Loucy (cell line): ENCODE results near the gene PRG2.
"Not testable (repeated sequence)": the region's sequence is repeated elsewhere in the genome, so short reads cannot be mapped to it uniquely, and the experiment has no call there.

ENCODE experiments used
- H2AFZ ChIP-seq: fragments of 200-600 bp; sonication (generic); 2 replicates; pipeline ENCODE4 v1.6.0; 2016; ENCODE audit warnings: antibody characterized with exemption, mild to moderate bottlenecking, low read length, moderate library complexity
- H3F3A ChIP-seq: fragments of 200-600 bp; 2 replicates; pipeline ENCODE4 v1.6.0; 2016; ENCODE audit warnings: antibody characterized with exemption, low read depth, mild to moderate bottlenecking
- H3K27me3 ChIP-seq: fragments of 200-600 bp; sonication (generic); 2 replicates; pipeline ENCODE4 v1.6.1; 2014; ENCODE audit warnings: low read length, mild to moderate bottlenecking; ENCODE audit not compliant: insufficient read depth, poor library complexity, severe bottlenecking
- H3K36me3 ChIP-seq: fragments of 200-600 bp; sonication (generic); 2 replicates; pipeline ENCODE4 v1.6.1; 2016; ENCODE audit warnings: low read length; ENCODE audit not compliant: insufficient read depth
- H3K4me1 ChIP-seq: fragments of 200-600 bp; sonication (generic); 2 replicates; pipeline ENCODE4 v1.5.1; 2014; ENCODE audit warnings: low read length, mild to moderate bottlenecking; ENCODE audit not compliant: insufficient read depth, poor library complexity, severe bottlenecking
- H3K4me2 ChIP-seq: fragments of 200-600 bp; sonication (generic); 2 replicates; pipeline ENCODE4 v1.6.0; 2014; ENCODE audit warnings: antibody characterized with exemption, low read length, low read depth, mild to moderate bottlenecking; ENCODE audit not compliant: poor library complexity, severe bottlenecking
- H3K4me3 ChIP-seq: fragments of 200-600 bp; sonication (generic); 2 replicates; pipeline ENCODE4 v1.5.1; 2014; ENCODE audit warnings: low read length, mild to moderate bottlenecking, mixed read lengths; ENCODE audit not compliant: poor library complexity, severe bottlenecking
- H3K79me2 ChIP-seq: fragments of 200-600 bp; sonication (generic); 2 replicates; pipeline ENCODE4 v1.6.1; 2014; ENCODE audit warnings: low read length; ENCODE audit not compliant: insufficient read depth
- H3K9ac ChIP-seq: fragments of 200-600 bp; sonication (generic); 2 replicates; pipeline ENCODE4 v1.6.0; 2014; ENCODE audit warnings: mild to moderate bottlenecking, low read depth, low read length, moderate library complexity; ENCODE audit not compliant: poor library complexity, severe bottlenecking
- H3K9me2 ChIP-seq: fragments of 200-600 bp; sonication (generic); replicated peaks from 2 replicates; pipeline ENCODE4 v1.6.1; 2016; ENCODE audit warnings: low read depth, low read length, mixed read lengths
- H3K9me3 ChIP-seq: fragments of 200-600 bp; sonication (generic); 2 replicates; pipeline ENCODE4 v1.6.1; 2014; ENCODE audit warnings: mild to moderate bottlenecking, antibody characterized with exemption, low read length, low read depth; ENCODE audit not compliant: insufficient read depth
- H4K20me1 ChIP-seq: fragments of 200-600 bp; sonication (generic); 2 replicates; pipeline ENCODE4 v1.6.0; 2014; ENCODE audit warnings: antibody characterized with exemption, low read length, mild to moderate bottlenecking; ENCODE audit not compliant: insufficient read depth, poor library complexity, severe bottlenecking
- EZH2phosphoT487 ChIP-seq: fragments of 200-600 bp; IDR thresholded peaks from 2 replicates; pipeline ENCODE4 v1.6.1; 2018; ENCODE audit warnings: antibody characterized with exemption, mild to moderate bottlenecking, moderate library complexity, borderline replicate concordance
- TF ChIP-seq, protein P1 (sequence below): fragments of 200-600 bp; sonication (generic); conservative IDR thresholded peaks from 2 replicates; pipeline ENCODE4 v1.5.1; 2014; ENCODE audit warnings: mild to moderate bottlenecking, antibody characterized with exemption, low read length

Gene PRG2

DNA sequence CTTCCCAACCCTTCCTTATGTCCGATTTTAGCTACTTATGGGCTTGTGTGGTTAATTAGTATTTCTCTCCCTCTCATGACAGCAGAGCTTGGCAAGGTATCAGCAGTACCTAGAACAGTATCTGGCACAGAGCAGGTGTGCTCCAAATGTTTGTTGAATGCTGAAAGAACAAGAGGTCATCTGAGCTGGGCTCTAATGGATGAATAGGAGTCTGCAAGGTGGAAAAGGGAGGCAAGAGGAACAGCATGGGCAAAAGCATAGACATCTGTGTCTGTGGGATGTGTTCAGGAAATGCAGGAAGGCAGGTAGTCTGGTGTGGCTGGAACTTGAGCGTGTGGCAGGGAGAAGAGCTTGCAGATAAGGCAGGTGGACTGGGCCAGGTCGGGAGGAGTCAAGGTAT, 28.5 kb downstream of the PRG2 start:
- Histone ChIP-seq H3K9me2 (no peaks in the 10 kb centered on the region), H3K4me3 (no peak overlapping the region), H2AFZ (no peak overlapping the region), H3K4me2 (no peak overlapping the region), H3F3A (peaks cover 4% of the 10 kb centered on the region; the same call in 1 of the 2 replicates), H4K20me1 (no peaks in the 10 kb centered on the region), H3K36me3 (no peaks in the 10 kb centered on the region), H3K9me3 (no peaks in the 10 kb centered on the region), H3K79me2 (no peaks in the 10 kb centered on the region), H3K4me1 (peaks cover 8% of the 10 kb centered on the region), H3K9ac (no peak overlapping the region), H3K27me3 (no peaks in the 10 kb centered on the region)
- TF ChIP-seq, protein P1, sequence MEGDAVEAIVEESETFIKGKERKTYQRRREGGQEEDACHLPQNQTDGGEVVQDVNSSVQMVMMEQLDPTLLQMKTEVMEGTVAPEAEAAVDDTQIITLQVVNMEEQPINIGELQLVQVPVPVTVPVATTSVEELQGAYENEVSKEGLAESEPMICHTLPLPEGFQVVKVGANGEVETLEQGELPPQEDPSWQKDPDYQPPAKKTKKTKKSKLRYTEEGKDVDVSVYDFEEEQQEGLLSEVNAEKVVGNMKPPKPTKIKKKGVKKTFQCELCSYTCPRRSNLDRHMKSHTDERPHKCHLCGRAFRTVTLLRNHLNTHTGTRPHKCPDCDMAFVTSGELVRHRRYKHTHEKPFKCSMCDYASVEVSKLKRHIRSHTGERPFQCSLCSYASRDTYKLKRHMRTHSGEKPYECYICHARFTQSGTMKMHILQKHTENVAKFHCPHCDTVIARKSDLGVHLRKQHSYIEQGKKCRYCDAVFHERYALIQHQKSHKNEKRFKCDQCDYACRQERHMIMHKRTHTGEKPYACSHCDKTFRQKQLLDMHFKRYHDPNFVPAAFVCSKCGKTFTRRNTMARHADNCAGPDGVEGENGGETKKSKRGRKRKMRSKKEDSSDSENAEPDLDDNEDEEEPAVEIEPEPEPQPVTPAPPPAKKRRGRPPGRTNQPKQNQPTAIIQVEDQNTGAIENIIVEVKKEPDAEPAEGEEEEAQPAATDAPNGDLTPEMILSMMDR: no peak
- no peak for TF ChIP-seq EZH2phosphoT487

DNA sequence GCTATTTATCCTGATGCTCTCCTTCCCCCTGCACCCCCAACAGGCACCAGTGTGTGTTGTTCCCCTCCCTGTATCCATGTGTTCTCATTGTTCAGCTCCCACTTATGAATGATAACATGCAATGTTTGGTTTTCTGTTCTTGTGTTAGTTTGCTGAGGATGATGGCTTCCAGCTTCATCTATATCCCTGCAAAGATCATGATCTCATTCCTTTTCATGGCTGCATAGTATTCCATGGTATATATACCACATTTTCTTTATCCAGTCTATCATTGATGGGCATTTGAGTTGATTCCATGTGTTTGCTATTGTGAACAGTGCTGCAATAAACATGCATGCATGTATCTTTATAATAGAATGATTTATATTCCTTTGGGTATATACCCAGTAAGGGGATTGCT, 29.0 kb downstream of the PRG2 start:
- peaks cover 12% of the 10 kb centered on the region for H3K4me1 ChIP-seq
- not testable (repeated sequence) for H3K27me3 ChIP-seq, H3K9me2 ChIP-seq, H3F3A ChIP-seq, H3K9me3 ChIP-seq, H3K9ac ChIP-seq, H3K4me2 ChIP-seq, H3K36me3 ChIP-seq, H3K4me3 ChIP-seq, H3K79me2 ChIP-seq, H2AFZ ChIP-seq, H4K20me1 ChIP-seq

DNA sequence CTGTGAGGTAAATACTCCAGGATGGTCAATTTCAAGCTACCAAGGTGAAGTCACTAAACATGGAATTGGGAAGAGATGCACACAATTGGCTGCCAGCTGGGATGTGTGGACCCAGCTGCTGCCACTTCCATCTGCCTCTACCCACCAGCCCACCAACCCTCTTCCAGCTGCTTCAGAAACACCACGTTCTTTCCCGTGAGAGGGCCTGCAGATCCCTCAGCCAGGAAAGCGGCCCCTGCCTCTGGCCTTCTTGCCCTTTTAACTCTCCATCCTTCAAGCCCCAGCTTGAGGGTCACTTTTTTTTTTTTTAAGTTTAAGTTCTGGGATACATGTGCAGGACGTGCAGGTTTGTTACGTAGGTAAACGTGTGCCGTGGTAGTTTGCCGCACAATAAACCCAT, 29.5 kb downstream of the PRG2 start:
- Histone ChIP-seq H3K4me2 (no peak overlapping the region), H3K9me2 (no peaks in the 10 kb centered on the region), H3K79me2 (no peaks in the 10 kb centered on the region), H3K36me3 (no peaks in the 10 kb centered on the region), H3K9ac (no peak overlapping the region), H3K9me3 (no peaks in the 10 kb centered on the region), H3K27me3 (no peaks in the 10 kb centered on the region), H3K4me3 (no peak overlapping the region), H3K4me1 (peaks cover 16% of the 10 kb centered on the region), H3F3A (peaks cover 4% of the 10 kb centered on the region; the same call in 1 of the 2 replicates), H2AFZ (no peak overlapping the region), H4K20me1 (no peaks in the 10 kb centered on the region)
- TF ChIP-seq, protein P1: no peak
- no peak for TF ChIP-seq EZH2phosphoT487

DNA sequence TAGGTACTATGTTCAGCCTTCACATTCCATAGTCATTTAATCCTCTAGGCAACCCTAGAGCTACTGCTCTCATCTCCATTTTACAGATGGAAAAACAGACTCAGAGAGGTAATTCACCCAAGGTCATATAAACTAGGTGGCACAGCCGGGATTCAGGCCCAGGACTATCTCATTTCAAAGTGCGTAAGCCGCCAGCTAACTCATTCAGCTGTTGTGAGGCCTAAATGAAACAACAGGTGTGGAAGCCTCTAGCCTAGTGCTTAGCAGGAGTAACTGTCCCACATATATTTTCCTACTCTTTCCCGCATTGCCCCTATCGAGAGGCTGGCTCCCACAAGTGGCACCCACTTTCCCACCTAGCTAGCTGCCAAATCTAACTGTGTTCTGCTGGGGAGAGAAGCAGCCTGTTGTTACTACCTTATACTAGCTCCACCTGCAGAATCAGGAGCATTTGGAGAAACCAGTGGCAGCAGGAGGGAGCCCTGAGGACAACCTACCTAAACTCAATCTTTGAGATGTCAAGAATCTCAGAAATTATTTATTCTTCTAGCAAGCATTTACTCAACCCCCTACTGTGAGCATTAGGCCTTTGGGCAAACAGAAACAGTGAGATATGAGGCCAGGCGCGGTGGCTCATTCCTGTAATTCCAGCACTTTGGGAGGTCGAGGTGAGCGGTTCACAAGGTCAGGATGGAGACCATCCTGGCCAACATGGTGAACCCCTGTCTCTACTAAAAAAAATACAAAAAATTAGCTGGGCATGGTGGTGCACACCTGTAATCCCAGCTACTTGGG, 30.4 kb downstream of the PRG2 start:
- H3K4me1 ChIP-seq: peaks cover 24% of the 10 kb centered on the region
- TF ChIP-seq EZH2phosphoT487: no peak
- TF ChIP-seq, protein P1: no peak
- H2AFZ ChIP-seq: no peak overlapping the region

More for the DNA sequence above, 30.4 kb downstream of the PRG2 start:
- Histone ChIP-seq H4K20me1 (no peaks in the 10 kb centered on the region), H3K4me3 (no peak overlapping the region), H3K79me2 (no peaks in the 10 kb centered on the region), H3K9me2 (no peaks in the 10 kb centered on the region), H3K9ac (no peak overlapping the region), H3K4me2 (no peak overlapping the region), H3F3A (peaks cover 4% of the 10 kb centered on the region; the same call in 1 of the 2 replicates), H3K27me3 (no peaks in the 10 kb centered on the region), H3K9me3 (no peaks in the 10 kb centered on the region), H3K36me3 (no peaks in the 10 kb centered on the region)
